HG03457 (cell line): ENCODE measurements around the gene UNC50.

Experiments
- ATAC-seq: cut with Tn5 transposase; IDR thresholded peaks from one replicate; pipeline ENCODE4 v1.9.1; 2021; ENCODE audit warnings: moderate number of reproducible peaks; ENCODE audit not compliant: unreplicated experiment

UNC50 gene, protein sequence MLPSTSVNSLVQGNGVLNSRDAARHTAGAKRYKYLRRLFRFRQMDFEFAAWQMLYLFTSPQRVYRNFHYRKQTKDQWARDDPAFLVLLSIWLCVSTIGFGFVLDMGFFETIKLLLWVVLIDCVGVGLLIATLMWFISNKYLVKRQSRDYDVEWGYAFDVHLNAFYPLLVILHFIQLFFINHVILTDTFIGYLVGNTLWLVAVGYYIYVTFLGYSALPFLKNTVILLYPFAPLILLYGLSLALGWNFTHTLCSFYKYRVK

DNA sequence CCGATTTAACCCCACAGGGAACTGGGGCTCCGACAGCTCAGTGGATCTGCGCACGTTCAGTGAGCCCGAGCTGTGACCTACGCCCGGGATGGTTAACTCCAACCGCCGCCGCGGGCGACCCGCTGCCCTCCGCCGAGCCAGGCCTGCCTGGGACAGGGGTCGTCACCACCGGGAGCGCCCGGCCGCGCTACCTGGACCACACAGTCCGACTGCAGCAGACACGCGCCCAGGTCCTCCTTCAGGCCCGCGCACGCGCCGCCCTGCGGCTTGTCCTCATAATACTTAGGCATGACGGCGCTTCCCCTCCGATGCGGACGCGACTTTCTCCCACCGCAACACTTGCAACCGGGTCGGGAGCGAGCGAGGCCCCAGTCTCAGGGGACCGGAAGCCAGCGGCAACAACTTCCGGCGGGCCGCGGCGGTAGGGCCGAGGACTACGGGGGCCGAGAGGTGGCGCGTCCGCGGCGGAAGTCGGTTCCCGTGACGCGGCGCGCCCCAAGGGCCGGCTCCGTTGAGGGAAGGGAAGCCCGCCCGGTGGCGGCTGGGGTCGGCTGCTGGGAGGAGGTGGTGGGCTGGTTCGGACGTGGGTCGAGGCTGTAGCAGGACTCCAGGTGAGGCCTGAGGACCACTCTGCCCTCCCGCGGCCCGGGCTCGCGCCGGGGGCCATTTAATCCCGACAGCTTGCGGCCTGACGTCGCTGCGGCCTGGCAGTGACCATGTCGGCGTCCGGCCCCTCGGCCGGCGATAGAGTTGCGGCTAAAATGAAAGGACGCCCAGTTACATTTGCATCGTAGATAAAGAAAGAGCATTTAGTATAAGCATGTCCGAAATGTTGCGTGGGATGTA lies at the start of gene UNC50, which contains the start of gene COA5:
Gene UNC50 (plus strand): TSS at position 474 of the 846 bp plus-strand sequence. CDS start 1,171 bp downstream, outside the sequence.
Gene COA5 (minus strand): TSS at position 397 of the 846 bp plus-strand sequence. CDS start 107 bp downstream, at position 290.
- ATAC-seq: peak; percentile 64

DNA sequence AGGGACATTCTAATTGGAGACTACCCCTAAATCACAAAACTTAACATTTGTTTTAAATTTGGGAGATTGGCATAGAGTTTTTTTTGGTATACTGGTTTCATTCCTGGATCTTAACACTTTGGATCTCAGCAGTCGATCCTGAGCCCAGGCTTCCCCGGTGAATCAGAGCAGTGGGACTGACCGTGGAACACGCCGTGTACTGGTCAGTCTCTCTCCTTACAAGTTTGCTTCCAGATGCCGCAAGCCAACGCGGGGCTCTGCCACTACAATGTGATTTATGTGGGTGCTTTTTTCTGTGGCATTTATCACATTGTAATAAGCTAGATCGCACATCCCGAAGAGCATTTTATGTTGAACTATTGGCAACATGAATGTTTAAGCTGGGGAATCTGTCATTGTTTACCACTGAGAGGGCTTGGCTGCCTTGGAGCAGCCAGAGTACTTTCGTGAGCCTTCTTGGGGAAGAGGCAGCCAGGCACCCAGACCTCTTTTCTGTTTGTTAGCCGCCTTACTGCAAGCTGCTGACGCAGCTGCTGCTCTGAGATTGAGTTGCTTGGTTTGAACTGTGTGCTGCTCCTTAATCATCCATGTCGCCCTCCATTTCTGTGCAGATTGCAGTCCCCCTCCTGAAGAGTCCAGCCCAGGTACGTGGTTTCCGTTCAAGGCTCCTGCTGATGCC lies 49.4 kb upstream of the UNC50 start:
- no peak for ATAC-seq

- no peak for ATAC-seq
Measured at GRCh38 chr2:98559581-98559980, 48.8 kb upstream of the UNC50 start.

- ATAC-seq: no peak
Measured at GRCh38 chr2:98560256-98560771, 48.1 kb upstream of the UNC50 start.

- ATAC-seq: no peak
Measured at GRCh38 chr2:98561018-98561417, 47.4 kb upstream of the UNC50 start.

DNA sequence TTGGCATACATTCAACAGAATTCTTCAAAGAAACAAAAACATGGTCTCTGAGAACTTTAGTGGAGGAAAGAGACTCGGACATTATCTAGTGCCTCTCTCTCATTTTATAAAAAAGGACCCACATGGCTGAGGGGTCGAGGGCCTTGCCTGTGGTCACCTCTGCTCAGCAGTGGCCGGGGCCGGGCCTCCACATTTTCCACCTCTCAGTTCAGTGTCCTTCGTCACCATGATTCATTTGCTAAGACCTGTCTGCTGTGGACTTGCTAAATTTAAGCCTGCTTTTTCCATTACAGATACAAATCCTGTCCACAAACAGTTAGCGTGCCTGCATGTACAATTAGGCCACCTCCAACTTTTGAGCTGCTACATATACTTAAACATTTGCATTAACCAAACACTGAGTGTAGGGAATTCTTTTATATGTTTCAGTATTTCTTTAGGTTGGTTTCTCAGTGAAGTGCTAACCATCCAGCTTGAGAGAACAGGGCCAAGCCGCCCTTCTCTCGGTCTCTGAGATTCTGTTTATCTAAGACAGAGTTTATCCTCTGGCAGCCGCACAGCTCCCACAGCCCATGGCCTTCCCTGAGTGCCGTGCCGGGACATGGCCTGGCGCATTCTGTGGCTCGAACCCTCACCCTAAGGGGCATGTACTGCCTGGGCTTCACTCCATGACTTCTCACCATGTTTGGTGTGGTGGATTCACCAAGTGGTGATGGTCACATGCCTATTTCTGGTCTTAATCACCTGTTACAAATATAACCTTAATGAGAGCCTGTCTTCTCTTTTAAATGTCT lies 46.3 kb upstream of the UNC50 start:
- no peak for ATAC-seq

- ATAC-seq: no peak
Measured at GRCh38 chr2:98563394-98563793, 45.0 kb upstream of the UNC50 start.

GRCh38 chr2:98564541-98565132 lies 43.8 kb upstream of the UNC50 start:
- ATAC-seq: no peak

- ATAC-seq: no peak
Measured at GRCh38 chr2:98565286-98565860, 43.0 kb upstream of the UNC50 start.

- no peak for ATAC-seq
Measured at GRCh38 chr2:98565941-98566340, 42.4 kb upstream of the UNC50 start.

GRCh38 chr2:98568161-98568956 lies 40.0 kb upstream of the UNC50 start:
- no peak for ATAC-seq

DNA sequence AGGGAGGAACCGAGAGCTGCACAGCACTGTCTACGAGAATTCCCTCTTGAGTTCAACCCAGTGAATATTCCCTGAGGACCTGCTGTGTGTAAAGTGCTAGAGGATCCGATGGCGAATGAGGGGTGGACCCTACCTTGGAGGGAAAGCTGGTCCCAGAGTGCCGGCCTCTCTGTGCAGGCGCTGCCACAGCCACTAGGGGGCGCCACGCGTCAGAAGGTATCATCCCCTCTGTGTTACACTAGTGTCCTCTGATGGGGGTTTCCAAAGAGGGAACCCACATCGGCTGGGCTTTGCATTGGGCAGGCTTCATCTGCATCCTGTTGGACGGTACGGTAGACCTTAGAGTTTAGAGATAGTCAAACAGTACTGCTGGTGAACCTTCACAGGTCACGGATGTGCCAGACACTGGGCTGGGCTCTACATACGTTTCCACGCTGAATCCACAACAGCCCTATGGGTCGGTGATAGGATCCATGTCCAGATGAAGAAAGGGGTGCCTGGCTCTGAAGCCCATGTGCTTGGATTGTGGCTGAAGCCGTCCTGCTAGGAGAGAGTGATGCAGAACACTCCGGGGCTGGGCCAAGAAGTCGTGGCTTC lies 39.1 kb upstream of the UNC50 start:
- ATAC-seq: no peak

DNA sequence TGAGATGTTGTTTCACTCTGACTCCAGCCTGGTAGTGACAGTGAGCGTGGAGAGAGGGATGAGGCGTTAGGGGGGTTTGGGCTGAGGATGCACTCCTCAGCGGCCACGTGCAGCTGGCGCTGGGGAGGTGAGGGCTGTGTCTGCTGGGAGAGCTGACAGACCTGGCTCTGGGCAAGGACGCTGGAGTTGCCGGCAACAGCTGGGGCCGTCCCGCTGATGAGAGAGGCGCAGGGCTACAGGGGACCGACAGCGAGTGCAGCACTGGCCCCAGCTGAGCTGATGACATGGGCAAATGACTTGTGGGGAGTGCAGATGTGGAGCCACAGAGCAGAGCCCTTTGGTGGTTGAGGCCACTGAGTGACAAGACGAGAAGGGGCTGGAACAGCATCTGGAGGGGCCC lies 38.5 kb upstream of the UNC50 start:
- no peak for ATAC-seq

DNA sequence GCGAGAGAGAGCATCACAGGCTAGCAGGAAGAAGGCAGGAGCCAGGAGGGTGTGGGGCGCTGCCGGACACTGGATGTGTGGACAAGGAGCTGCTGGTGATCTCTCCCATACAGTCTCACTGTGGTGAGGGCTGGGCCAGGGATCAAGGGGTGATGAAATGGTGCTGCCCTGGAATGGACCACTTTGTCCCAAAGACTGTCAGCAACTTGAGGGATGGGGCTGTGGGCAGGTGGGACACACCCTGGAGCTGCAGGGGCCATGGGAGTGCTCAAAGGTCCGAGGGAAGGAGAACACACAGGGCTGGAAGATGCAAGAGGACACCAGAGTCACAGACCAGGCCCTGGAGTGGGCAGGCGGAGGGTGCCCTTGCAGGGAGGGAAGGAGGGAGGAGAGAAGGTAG lies 38.0 kb upstream of the UNC50 start:
- ATAC-seq: no peak

DNA sequence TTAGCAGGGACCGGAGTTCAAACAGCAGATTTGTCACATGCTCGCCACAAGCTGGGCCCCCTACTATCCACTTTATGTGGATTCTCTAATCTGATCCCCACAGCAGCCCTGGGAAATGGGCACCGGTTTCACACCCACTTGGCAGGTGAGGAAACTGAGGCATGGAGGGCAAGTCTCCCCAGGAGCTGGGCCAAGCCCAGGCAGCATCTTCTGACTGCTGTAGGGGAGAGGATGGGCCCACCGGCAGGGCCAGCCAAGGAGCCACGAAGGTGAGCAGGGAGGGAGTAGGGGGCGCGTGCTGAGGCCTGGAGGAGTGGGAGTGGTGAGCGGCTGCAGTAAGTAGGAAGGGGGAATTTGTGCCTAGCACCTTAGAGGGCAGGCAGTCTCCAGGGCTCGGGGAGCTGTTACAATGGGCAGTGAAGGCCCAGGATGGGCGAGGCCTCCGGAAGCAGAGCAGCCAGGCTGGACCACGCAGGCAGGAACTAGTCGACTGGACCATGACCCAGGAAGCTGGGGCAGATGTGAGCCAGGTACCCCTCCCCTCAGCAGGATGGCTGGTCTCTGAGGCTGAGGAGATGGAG lies 37.2 kb upstream of the UNC50 start:
- ATAC-seq: no peak

DNA sequence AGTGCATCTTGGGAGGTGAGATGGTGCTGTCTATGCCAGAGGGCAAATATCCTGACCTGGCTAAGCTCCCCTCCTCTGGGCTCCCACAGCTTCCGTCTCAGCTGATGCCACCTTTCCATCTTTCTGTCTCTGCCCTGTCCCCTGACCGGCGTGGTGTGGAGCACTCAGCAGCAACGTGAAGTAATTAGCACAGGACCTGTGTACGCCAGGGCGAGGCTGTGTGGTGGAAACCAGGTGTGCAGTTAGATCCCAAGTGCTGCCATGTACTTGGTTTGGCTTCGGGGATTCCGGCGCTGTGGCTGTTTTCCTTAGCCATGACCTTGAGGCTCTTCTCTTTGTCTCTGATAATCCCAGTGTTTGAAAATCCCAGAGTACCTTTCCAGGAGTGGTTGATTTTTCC lies 36.6 kb upstream of the UNC50 start:
- no peak for ATAC-seq

GRCh38 chr2:98572211-98572610 lies 36.2 kb upstream of the UNC50 start:
- ATAC-seq: no peak

- ATAC-seq: no peak
Measured at GRCh38 chr2:98572676-98573075, 35.7 kb upstream of the UNC50 start.
